Activated T-helper 1 cell treated with anti-CD3 and anti-CD28 coated beads, Interleukin-12 subunit alpha, Interleukin-12 subunit beta, Interleukin-2, Interleukin-4 antibody, amounts not matched to agents 30 ng/mL and 10 ng/mL and 1 ng/mL, durations not matched to agents 14 hours and 24 hours and 36 hours (primary cell): ENCODE measurements around the gene PSG3. TPM values are rescaled to one million over a fixed set of nuclear protein-coding genes. Genes with fewer than 3 reads are reported as not detected.

Source experiments
- total RNA-seq: library from RNA; stranded (reverse); gene quantifications from 2 replicates; pipeline ENCODE4 v1.2.3, GENCODE V29; 2022

The PSG3 gene
- total RNA-seq, 1 donor from 2014 or later = not detected

Other genes with a start within 250 kb of the PSG3 start
- gene CEACAM1, start 212.0 kb downstream of the PSG3 start, total RNA-seq = 8.2 and 9.6 TPM in 2 replicates
- not detected in 2 replicates for gene CEACAM8, start 145.6 kb downstream of the PSG3 start, total RNA-seq
- gene PSG8, start 25.2 kb upstream of the PSG3 start, total RNA-seq = not detected in 2 replicates
- not detected in 2 replicates for gene PSG1, start 139.2 kb upstream of the PSG3 start, total RNA-seq
- not detected in 2 replicates for gene PSG6, start 177.4 kb upstream of the PSG3 start, total RNA-seq
- gene PSG7, start 196.7 kb upstream of the PSG3 start, total RNA-seq = not detected in 2 replicates